DND-41 (cell line): ENCODE data around the gene ADH1C.

Experiments
- ATAC-seq: fragments of 200-7000 bp; cut with Tn5 transposase; 3 replicates; pipeline ENCODE4 v1.9.1; 2021; ENCODE audit warnings: low read depth; ENCODE audit not compliant: insufficient read depth
- DNase-seq: peaks from one replicate; pipeline ENCODE4 v3.0.0-alpha.2; 2020
- H2AFZ ChIP-seq: 2 replicates; pipeline ENCODE4 v1.6.0; 2012; ENCODE audit warnings: low read depth, low read length
- H3K27ac ChIP-seq: 2 replicates; pipeline ENCODE4 v1.5.1; 2012; ENCODE audit warnings: low read length, inconsistent platforms
- H3K27me3 ChIP-seq: fragments of 200-600 bp; sonication (generic); 2 replicates; pipeline ENCODE4 v1.6.0; 2012; ENCODE audit warnings: low read length, mild to moderate bottlenecking, inconsistent platforms; ENCODE audit not compliant: insufficient read depth, poor library complexity
- H3K36me3 ChIP-seq: 2 replicates; pipeline ENCODE4 v1.5.1; 2012; ENCODE audit warnings: low read length, inconsistent platforms; ENCODE audit not compliant: insufficient read depth
- H3K4me1 ChIP-seq: 2 replicates; pipeline ENCODE4 v1.5.1; 2012; ENCODE audit warnings: mild to moderate bottlenecking, low read length; ENCODE audit not compliant: insufficient read depth
- H3K4me2 ChIP-seq: 2 replicates; pipeline ENCODE4 v1.6.0; 2012; ENCODE audit warnings: mild to moderate bottlenecking, moderate library complexity, low read length, inconsistent platforms; ENCODE audit not compliant: insufficient read depth
- H3K4me3 ChIP-seq, 2 experiments: fragments of 200-600 bp in 1 of 2; shearing (Covaris generic) in 1 of 2; 2 replicates each; pipeline ENCODE4 v1.5.1; 2012 to 2016; ENCODE audit warnings: inconsistent platforms in 2 of 2, low read length in 2 of 2, mild to moderate bottlenecking in 2 of 2, low read depth in 1 of 2, moderate library complexity in 1 of 2
- H3K79me2 ChIP-seq: 2 replicates; pipeline ENCODE4 v1.6.0; 2012; ENCODE audit warnings: low read length, inconsistent platforms; ENCODE audit not compliant: insufficient read depth
- H3K9ac ChIP-seq: 2 replicates; pipeline ENCODE4 v1.6.0; 2012; ENCODE audit warnings: low read depth, mild to moderate bottlenecking, inconsistent platforms, low read length, moderate library complexity
- H3K9me3 ChIP-seq: 2 replicates; pipeline ENCODE4 v1.5.1; 2012; ENCODE audit warnings: low read length, moderate library complexity, mild to moderate bottlenecking, inconsistent platforms; ENCODE audit not compliant: insufficient read depth, severe bottlenecking
- H4K20me1 ChIP-seq: 2 replicates; pipeline ENCODE4 v1.6.0; 2012; ENCODE audit warnings: low read length; ENCODE audit not compliant: insufficient read depth
- CTCF ChIP-seq: IDR thresholded peaks from 2 replicates; pipeline ENCODE4 v1.5.1; 2012; ENCODE audit warnings: borderline replicate concordance, low read length, moderate library complexity, mild to moderate bottlenecking; ENCODE audit not compliant: poor library complexity, severe bottlenecking; ENCODE audit errors: extremely low read depth
- EZH2 ChIP-seq: IDR thresholded peaks from 3 replicates; pipeline ENCODE4 v1.6.1; 2012; ENCODE audit warnings: borderline replicate concordance, low read depth, mild to moderate bottlenecking, moderate library complexity, low read length, inconsistent platforms; ENCODE audit not compliant: severe bottlenecking

The ADH1C gene

GRCh38 chr4:99339172-99339571, 13.4 kb downstream of the ADH1C start:
- no peak for ATAC-seq
- H3K9ac ChIP-seq: no peak overlapping the region
- no peak overlapping the region for H3K4me3 ChIP-seq
- no peaks in the 10 kb centered on the region for H3K79me2 ChIP-seq
- H3K27me3 ChIP-seq: no peaks in the 10 kb centered on the region
- no peaks in the 10 kb centered on the region for H3K36me3 ChIP-seq
- H4K20me1 ChIP-seq: no peaks in the 10 kb centered on the region
- no peak for TF ChIP-seq CTCF
- no peak for TF ChIP-seq EZH2
- H3K27ac ChIP-seq: no peak overlapping the region
- H3K9me3 ChIP-seq: no peaks in the 10 kb centered on the region
- no peak for DNase-seq
- no peak overlapping the region for H2AFZ ChIP-seq
- no peak overlapping the region for H3K4me2 ChIP-seq
- H3K4me1 ChIP-seq: no peaks in the 10 kb centered on the region

GRCh38 chr4:99336553-99336952, 16.0 kb downstream of the ADH1C start:
- Histone ChIP-seq H4K20me1 (no peaks in the 10 kb centered on the region), H3K36me3 (no peaks in the 10 kb centered on the region), H3K9ac (no peak overlapping the region), H3K4me2 (no peak overlapping the region), H3K79me2 (no peaks in the 10 kb centered on the region), H3K4me3 (no peak overlapping the region), H3K4me1 (no peaks in the 10 kb centered on the region), H3K27me3 (no peaks in the 10 kb centered on the region), H3K9me3 (no peaks in the 10 kb centered on the region), H3K27ac (no peak overlapping the region), H2AFZ (no peak overlapping the region)
- DNase-seq (no peak), ATAC-seq (no peak)
- no peak for TF ChIP-seq CTCF

- DNase-seq: no peak
- Histone ChIP-seq H4K20me1 (no peaks in the 10 kb centered on the region), H3K36me3 (no peaks in the 10 kb centered on the region), H3K4me1 (no peaks in the 10 kb centered on the region), H3K4me2 (no peak overlapping the region), H2AFZ (no peak overlapping the region), H3K4me3 (no peak overlapping the region), H3K79me2 (no peaks in the 10 kb centered on the region), H3K27ac (no peak overlapping the region), H3K27me3 (no peaks in the 10 kb centered on the region), H3K9ac (no peak overlapping the region), H3K9me3 (no peaks in the 10 kb centered on the region)
- no peak for ATAC-seq
- TF ChIP-seq CTCF (no peak), EZH2 (no peak)
Observed at GRCh38 chr4:99334880-99335279, 17.7 kb downstream of the ADH1C start.

- Histone ChIP-seq H2AFZ (no peak overlapping the region), H3K27ac (no peak overlapping the region), H3K9me3 (no peaks in the 10 kb centered on the region), H3K79me2 (no peaks in the 10 kb centered on the region), H3K4me1 (no peaks in the 10 kb centered on the region), H3K27me3 (no peaks in the 10 kb centered on the region), H3K9ac (no peak overlapping the region), H3K4me3 (no peak overlapping the region), H3K36me3 (no peaks in the 10 kb centered on the region), H3K4me2 (no peak overlapping the region), H4K20me1 (no peaks in the 10 kb centered on the region)
- DNase-seq: no peak
- ATAC-seq: no peak
- TF ChIP-seq EZH2 (no peak), CTCF (no peak)
Observed at GRCh38 chr4:99330648-99331047, 21.9 kb downstream of the ADH1C start.
